HS-5 (cell line): Measurements from ENCODE around the gene ACTG2.

Source experiments
- DNase-seq: peaks from one replicate; pipeline ENCODE4 v3.0.0-alpha.2; 2012; ENCODE audit warnings: low read depth

ACTG2 gene

DNA sequence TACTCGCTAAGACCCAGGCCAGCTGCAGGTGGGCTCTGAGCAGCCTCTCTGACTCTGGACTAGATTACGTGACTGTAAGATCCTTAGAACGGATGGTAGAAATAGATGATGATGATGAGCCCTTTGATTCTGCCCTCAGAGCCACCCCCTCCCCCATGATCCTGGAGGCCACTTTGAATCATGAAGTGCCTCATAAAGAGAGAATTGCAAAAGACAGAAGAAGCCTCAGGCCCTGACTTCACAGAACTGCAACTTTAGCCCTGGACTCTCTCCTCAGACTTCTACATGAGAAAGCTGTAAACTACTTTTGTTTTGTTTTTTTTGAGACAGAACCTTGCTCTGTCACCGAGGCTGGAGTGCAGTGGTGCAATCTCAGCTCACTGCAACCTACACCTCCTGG lies 76.5 kb downstream of the ACTG2 start:
- DNase-seq = no peak
